ENCODE measurements around the gene NCEH1. TPM values are rescaled to one million over a fixed set of nuclear protein-coding genes. Genes with fewer than 3 reads are reported as not detected.
A peak's percentile ranks its signal among the peaks of the same experiment; 100 is the strongest.

Gene NCEH1
- total RNA-seq, 4 donors from 2014 or later = 4.5 to 9.3 (median 6.1) TPM

GRCh38 chr3:172654470-172654869 lies 56.4 kb downstream of the NCEH1 start:
- no peaks in the 10 kb centered on the region for H3K9me3 ChIP-seq
- no peaks in the 10 kb centered on the region for H3K27me3 ChIP-seq
- ATAC-seq = no peak
- WGBS, 2 donors (ENCODE audit: low coverage in 1 of 2) = 81 to 94% methylated on average over 5 of the region's 5 CpGs
- no peak overlapping the region for H3K4me3 ChIP-seq
- peaks cover 0 to 13% (median 0%) of the 10 kb centered on the region in 3 donors for H3K4me1 ChIP-seq
- H3K27ac ChIP-seq = no peak overlapping the region
- no peaks in the 10 kb centered on the region for H3K36me3 ChIP-seq
- TF ChIP-seq POLR2A (IDR thresholded peaks at IDR 0.05) (no peak), EP300 (IDR thresholded peaks at IDR 0.05) (no peak), POLR2AphosphoS5 (IDR thresholded peaks at IDR 0.05) (no peak)
- TF ChIP-seq, protein P1, sequence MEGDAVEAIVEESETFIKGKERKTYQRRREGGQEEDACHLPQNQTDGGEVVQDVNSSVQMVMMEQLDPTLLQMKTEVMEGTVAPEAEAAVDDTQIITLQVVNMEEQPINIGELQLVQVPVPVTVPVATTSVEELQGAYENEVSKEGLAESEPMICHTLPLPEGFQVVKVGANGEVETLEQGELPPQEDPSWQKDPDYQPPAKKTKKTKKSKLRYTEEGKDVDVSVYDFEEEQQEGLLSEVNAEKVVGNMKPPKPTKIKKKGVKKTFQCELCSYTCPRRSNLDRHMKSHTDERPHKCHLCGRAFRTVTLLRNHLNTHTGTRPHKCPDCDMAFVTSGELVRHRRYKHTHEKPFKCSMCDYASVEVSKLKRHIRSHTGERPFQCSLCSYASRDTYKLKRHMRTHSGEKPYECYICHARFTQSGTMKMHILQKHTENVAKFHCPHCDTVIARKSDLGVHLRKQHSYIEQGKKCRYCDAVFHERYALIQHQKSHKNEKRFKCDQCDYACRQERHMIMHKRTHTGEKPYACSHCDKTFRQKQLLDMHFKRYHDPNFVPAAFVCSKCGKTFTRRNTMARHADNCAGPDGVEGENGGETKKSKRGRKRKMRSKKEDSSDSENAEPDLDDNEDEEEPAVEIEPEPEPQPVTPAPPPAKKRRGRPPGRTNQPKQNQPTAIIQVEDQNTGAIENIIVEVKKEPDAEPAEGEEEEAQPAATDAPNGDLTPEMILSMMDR (IDR thresholded peaks at IDR 0.05) = no peak

DNA sequence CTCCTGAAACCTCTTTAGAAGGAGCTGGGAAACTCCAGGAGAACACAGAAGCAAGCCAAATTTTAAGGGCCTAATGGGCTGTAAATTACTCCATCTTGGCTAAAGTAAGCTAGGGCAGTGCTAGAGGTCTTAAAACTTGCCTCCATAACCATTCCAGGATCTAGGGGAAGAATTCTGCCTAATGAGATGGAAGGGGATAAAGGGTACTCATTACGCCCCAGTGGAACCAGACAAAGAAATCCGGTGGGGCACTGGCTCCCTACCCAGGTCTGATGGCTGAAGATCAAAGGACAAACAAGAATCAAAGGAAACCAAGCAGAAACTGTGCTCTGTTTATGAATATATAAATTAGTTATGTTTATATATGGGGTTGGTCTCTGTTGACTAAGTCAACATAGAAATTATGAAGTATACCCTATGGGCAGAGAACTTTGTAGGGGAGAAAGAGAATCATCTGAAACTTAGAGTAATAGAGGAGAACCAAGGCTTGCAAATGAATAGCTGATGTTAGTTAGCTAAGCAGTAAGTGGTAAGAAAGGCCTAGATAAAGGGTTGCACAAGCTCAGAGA lies 57.8 kb downstream of the NCEH1 start:
- WGBS, 2 donors (ENCODE audit: low coverage in 1 of 2) = 83% methylated on average over 1 to 2 of the region's 2 CpGs
- no peak for ATAC-seq
- Histone ChIP-seq H3K27me3 (no peaks in the 10 kb centered on the region), H3K36me3 (no peaks in the 10 kb centered on the region), H3K27ac (no peak overlapping the region), H3K9me3 (no peaks in the 10 kb centered on the region), H3K4me3 (no peak overlapping the region), H3K4me1 (peaks cover 0 to 19% (median 9%) of the 10 kb centered on the region in 3 donors)
- TF ChIP-seq POLR2AphosphoS5 (IDR thresholded peaks at IDR 0.05) (no peak), POLR2A (IDR thresholded peaks at IDR 0.05) (no peak), EP300 (IDR thresholded peaks at IDR 0.05) (no peak)
- TF ChIP-seq, protein P1 (IDR thresholded peaks at IDR 0.05) = no peak

DNA sequence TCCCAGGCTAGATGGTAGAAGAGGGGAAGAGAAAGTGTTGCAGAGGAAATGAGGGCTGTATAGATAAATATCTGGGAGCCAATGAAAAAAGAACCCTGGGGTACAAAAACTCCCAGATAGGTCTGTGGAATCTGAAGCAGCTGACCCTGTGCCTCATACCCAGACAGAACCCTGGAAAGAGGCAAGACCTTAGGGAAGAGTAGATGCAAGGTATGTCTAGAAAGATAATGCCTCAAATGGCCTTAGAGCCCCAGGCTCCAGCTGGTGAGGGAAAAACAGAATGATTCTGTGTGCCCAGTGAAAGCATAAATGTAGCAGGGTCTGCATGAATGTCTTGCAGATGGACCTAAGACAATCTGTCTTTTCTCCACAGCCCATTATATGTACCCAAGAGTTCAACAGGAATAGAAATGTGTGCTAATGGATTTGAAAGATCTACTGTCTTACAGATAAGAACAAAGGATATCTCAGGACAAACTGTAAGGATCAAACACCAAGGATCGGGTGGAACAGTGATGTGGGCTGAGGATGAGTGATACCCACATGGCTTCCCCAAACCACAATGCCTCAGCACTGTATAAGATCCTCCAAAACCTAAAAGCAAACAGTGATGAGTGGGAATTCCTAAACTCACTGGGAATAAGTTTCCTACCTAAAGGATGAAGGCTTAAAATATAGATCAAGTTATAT lies 58.8 kb downstream of the NCEH1 start:
- no peak overlapping the region for H3K4me3 ChIP-seq
- no peaks in the 10 kb centered on the region for H3K9me3 ChIP-seq
- peaks cover 0 to 28% (median 9%) of the 10 kb centered on the region in 3 donors for H3K4me1 ChIP-seq
- H3K36me3 ChIP-seq = no peaks in the 10 kb centered on the region
- ATAC-seq = no peak
- H3K27ac ChIP-seq = no peak overlapping the region
- 4 to 42% methylated on average over 1 of the region's 1 CpG for WGBS, 2 donors (ENCODE audit: low coverage in 1 of 2)
- H3K27me3 ChIP-seq = no peaks in the 10 kb centered on the region
- TF ChIP-seq EP300 (IDR thresholded peaks at IDR 0.05) (no peak), POLR2A (IDR thresholded peaks at IDR 0.05) (no peak), POLR2AphosphoS5 (IDR thresholded peaks at IDR 0.05) (no peak)
- TF ChIP-seq, protein P1 (IDR thresholded peaks at IDR 0.05) = no peak

- ATAC-seq = no peak
- 76 to 92% methylated on average over 2 to 6 of the region's 6 CpGs for WGBS, 2 donors (ENCODE audit: low coverage in 1 of 2)
- TF ChIP-seq, protein P1 (IDR thresholded peaks at IDR 0.05) = no peak
- TF ChIP-seq POLR2AphosphoS5 (IDR thresholded peaks at IDR 0.05) = no peak
- TF ChIP-seq POLR2A (IDR thresholded peaks at IDR 0.05) = no peak
- TF ChIP-seq EP300 (IDR thresholded peaks at IDR 0.05) = no peak
Measured at GRCh38 chr3:172649987-172650386, 60.9 kb downstream of the NCEH1 start.

DNA sequence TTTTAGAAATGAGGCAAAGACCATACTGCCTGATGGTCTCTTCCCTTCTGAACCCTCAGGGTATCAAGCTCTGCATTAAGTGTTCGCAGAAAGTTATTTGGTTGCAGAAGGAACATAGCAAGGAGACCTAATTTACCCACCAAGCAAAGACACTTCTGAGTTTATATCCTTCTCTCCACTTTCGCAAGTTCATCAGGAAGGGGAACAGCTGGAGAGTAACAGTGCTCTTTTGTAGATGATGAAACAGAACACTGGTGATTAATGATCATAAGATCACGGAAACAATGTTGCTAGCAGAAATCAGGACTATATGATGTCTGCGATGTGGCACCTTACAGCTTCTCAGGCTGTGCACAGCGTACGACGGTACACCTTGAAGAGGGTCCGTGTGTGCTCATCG lies 62.1 kb downstream of the NCEH1 start:
- peak overlapping the region in 3 of 4 donors; percentile 26 to 47 (median 41) for H3K27ac ChIP-seq
- no peak for TF ChIP-seq POLR2AphosphoS5 (IDR thresholded peaks at IDR 0.05)
- no peak for TF ChIP-seq EP300 (IDR thresholded peaks at IDR 0.05)
- TF ChIP-seq POLR2A (IDR thresholded peaks at IDR 0.05) = no peak
- TF ChIP-seq, protein P1 (IDR thresholded peaks at IDR 0.05) = no peak
- peaks cover 0 to 42% (median 14%) of the 10 kb centered on the region in 3 donors for H3K4me1 ChIP-seq
- H3K36me3 ChIP-seq = peaks cover 0 to 7% of the 10 kb centered on the region in 2 donors
- no peak overlapping the region for H3K4me3 ChIP-seq
- ATAC-seq = peak; percentile 43
- WGBS, 2 donors (ENCODE audit: low coverage in 1 of 2) = 38 to 50% methylated on average over 8 to 9 of the region's 9 CpGs
- H3K27me3 ChIP-seq = no peaks in the 10 kb centered on the region
- H3K9me3 ChIP-seq = no peaks in the 10 kb centered on the region

More at GRCh38 chr3:172649987-172650386, 60.9 kb downstream of the NCEH1 start:
- peaks cover 0 to 42% (median 14%) of the 10 kb centered on the region in 3 donors for H3K4me1 ChIP-seq
- H3K27ac ChIP-seq = peak overlapping the region in 1 of 4 donors; percentile 26
- no peaks in the 10 kb centered on the region for H3K9me3 ChIP-seq
- H3K27me3 ChIP-seq = no peaks in the 10 kb centered on the region
- no peak overlapping the region for H3K4me3 ChIP-seq
- H3K36me3 ChIP-seq = no peaks in the 10 kb centered on the region
